Measurements from ENCODE around the gene PSMA6.

GRCh38 chr14:35361141-35361480 lies 68.9 kb downstream of the PSMA6 start:
- TF ChIP-seq CTCF (IDR thresholded peaks at IDR 0.05) (no peak), POLR2A (IDR thresholded peaks at IDR 0.05) (no peak)
